Neuronal stem cell (in vitro differentiated cells): ENCODE measurements around the gene FBXL7.
A peak's percentile ranks its signal among the peaks of the same experiment; 100 is the strongest.

ENCODE experiments used
- DNase-seq: peaks from one replicate; pipeline ENCODE4 v3.0.0-alpha.2; 2013; ENCODE audit warnings: low spot score
- H2AFZ ChIP-seq: one replicate; pipeline ENCODE4 v1.6.1; 2013; ENCODE audit warnings: mild to moderate bottlenecking, low read length, inconsistent platforms
- H2AK5ac ChIP-seq: 2 replicates; pipeline ENCODE4 v1.6.1; 2013; ENCODE audit warnings: low read depth, mild to moderate bottlenecking, inconsistent platforms, low read length, moderate library complexity, mixed read lengths
- H2BK120ac ChIP-seq: 2 replicates; pipeline ENCODE4 v1.6.1; 2013; ENCODE audit warnings: low read depth, mild to moderate bottlenecking, inconsistent platforms, low read length, moderate library complexity, mixed read lengths
- H2BK12ac ChIP-seq: one replicate; pipeline ENCODE4 v1.6.1; 2013; ENCODE audit warnings: low read length, inconsistent platforms
- H2BK15ac ChIP-seq: 2 replicates; pipeline ENCODE4 v1.6.1; 2013; ENCODE audit warnings: mild to moderate bottlenecking, low read length, inconsistent platforms, mixed read lengths
- H2BK5ac ChIP-seq: one replicate; pipeline ENCODE4 v1.6.1; 2013; ENCODE audit warnings: inconsistent platforms, mild to moderate bottlenecking, low read length, moderate library complexity
- H3K14ac ChIP-seq: one replicate; pipeline ENCODE4 v1.6.1; 2013; ENCODE audit warnings: low read length, inconsistent platforms
- H3K18ac ChIP-seq: 2 replicates; pipeline ENCODE4 v1.6.1; 2013; ENCODE audit warnings: low read length, inconsistent platforms
- H3K23ac ChIP-seq: 2 replicates; pipeline ENCODE4 v1.6.1; 2013; ENCODE audit warnings: low read depth, mild to moderate bottlenecking, mixed read lengths, low read length, inconsistent platforms; ENCODE audit not compliant: poor library complexity
- H3K27ac ChIP-seq: replicated peaks from 3 replicates; pipeline ENCODE4 v1.5.1; 2013; ENCODE audit warnings: low read length, inconsistent platforms
- H3K27me3 ChIP-seq, 3 experiments: 2 replicates each; pipeline ENCODE4 v1.6.1; 2013; ENCODE audit warnings: low read length in 3 of 3, mild to moderate bottlenecking in 2 of 3, inconsistent platforms in 1 of 3, low read depth in 1 of 3, mixed read lengths in 1 of 3, moderate library complexity in 1 of 3; ENCODE audit not compliant: control insufficient read depth in 3 of 3, insufficient read depth in 3 of 3
- H3K36me3 ChIP-seq, 2 donors: replicated peaks in 1 of 2; 2 replicates each; pipeline ENCODE4 v1.6.1; 2013; ENCODE audit warnings: low read length in 2 of 2; ENCODE audit not compliant: control insufficient read depth in 2 of 2, insufficient read depth in 2 of 2
- H3K4ac ChIP-seq: 2 replicates; pipeline ENCODE4 v1.6.1; 2013; ENCODE audit warnings: inconsistent platforms, mild to moderate bottlenecking, low read length, moderate library complexity
- H3K4me1 ChIP-seq, 2 donors: 1 replicate in 1 of 2; 2 replicates in 1 of 2; pipeline ENCODE4 v1.6.1; 2013; ENCODE audit warnings: low read length in 2 of 2, low read depth in 1 of 2; ENCODE audit not compliant: control insufficient read depth in 2 of 2, insufficient read depth in 1 of 2
- H3K4me2 ChIP-seq: one replicate; pipeline ENCODE4 v1.6.1; 2013; ENCODE audit warnings: mild to moderate bottlenecking, low read length, inconsistent platforms; ENCODE audit not compliant: insufficient read depth, poor library complexity, severe bottlenecking
- H3K4me3 ChIP-seq, 2 donors: 2 replicates each; pipeline ENCODE4 v1.5.1; 2013; ENCODE audit warnings: low read length in 2 of 2, mild to moderate bottlenecking in 2 of 2, inconsistent platforms in 1 of 2, moderate library complexity in 1 of 2
- H3K79me1 ChIP-seq: one replicate; pipeline ENCODE4 v1.6.1; 2013; ENCODE audit warnings: low read depth, mild to moderate bottlenecking, inconsistent platforms, low read length, moderate library complexity
- H3K9ac ChIP-seq: one replicate; pipeline ENCODE4 v1.6.1; 2013; ENCODE audit warnings: mild to moderate bottlenecking, low read depth, low read length, inconsistent platforms; ENCODE audit not compliant: poor library complexity
- H3K9me3 ChIP-seq, 2 donors: replicated peaks in 1 of 2; 2 replicates each; pipeline versions ENCODE3 to v1.6.1; 2013; ENCODE audit warnings: low read length in 2 of 2, mild to moderate bottlenecking in 2 of 2, inconsistent platforms in 1 of 2, low read depth in 1 of 2, mixed read lengths in 1 of 2, moderate library complexity in 1 of 2; ENCODE audit not compliant: control insufficient read depth in 2 of 2, insufficient read depth in 1 of 2
- H4K8ac ChIP-seq: one replicate; pipeline ENCODE4 v1.6.1; 2013; ENCODE audit warnings: low read depth, mild to moderate bottlenecking, inconsistent platforms, low read length, moderate library complexity
- H4K91ac ChIP-seq: one replicate; pipeline ENCODE4 v1.6.1; 2013; ENCODE audit warnings: low read length, low read depth, mild to moderate bottlenecking, inconsistent platforms; ENCODE audit not compliant: poor library complexity
- WGBS, 2 donors: extraction: QIAGEN DNeasy Blood & Tissue Kit; methylation state at CpG; one replicate each; pipeline ENCODE4 v1.1.7; 2013; ENCODE audit warnings: missing lambda C conversion rate in 2 of 2, mixed read lengths in 1 of 2; ENCODE audit not compliant: insufficient read length in 2 of 2, insufficient replicate concordance in 1 of 2; ENCODE audit errors: extremely low coverage in 2 of 2; 5-methylcytosine and 5-hydroxymethylcytosine counted together

Gene FBXL7

GRCh38 chr5:15596936-15597335 is 97.0 kb downstream of the FBXL7 start:
- Histone ChIP-seq H3K9ac (no peak overlapping the region), H3K23ac (no peak overlapping the region), H3K4me1 (peaks cover 0 to 9% of the 10 kb centered on the region in 2 donors), H2AK5ac (no peak overlapping the region), H4K8ac (no peak overlapping the region), H3K14ac (no peak overlapping the region), H2BK15ac (no peak overlapping the region), H3K27ac (no peak overlapping the region), H3K9me3 (no peaks in the 10 kb centered on the region), H4K91ac (no peak overlapping the region), H2BK5ac (no peak overlapping the region), H3K79me1 (no peaks in the 10 kb centered on the region), H2BK120ac (no peak overlapping the region), H3K4ac (no peak overlapping the region), H3K18ac (no peak overlapping the region), H2AFZ (no peak overlapping the region), H2BK12ac (no peak overlapping the region), H3K4me2 (no peak overlapping the region), H3K27me3 (no peaks in the 10 kb centered on the region), H3K4me3 (no peak overlapping the region), H3K36me3 (peaks cover 0 to 1% of the 10 kb centered on the region in 2 donors)
- no CpG with 5 or more reads among the region's 1 CpG for WGBS, 2 donors
- no peak for DNase-seq

GRCh38 chr5:15597804-15598203 is 97.8 kb downstream of the FBXL7 start:
- no CpG with 5 or more reads among the region's 1 CpG for WGBS, 2 donors
- Histone ChIP-seq H3K4me3 (no peak overlapping the region), H3K9me3 (no peaks in the 10 kb centered on the region), H3K23ac (no peak overlapping the region), H2AFZ (no peak overlapping the region), H2BK5ac (no peak overlapping the region), H3K79me1 (no peaks in the 10 kb centered on the region), H2BK120ac (no peak overlapping the region), H4K8ac (no peak overlapping the region), H3K4ac (no peak overlapping the region), H4K91ac (no peak overlapping the region), H3K14ac (no peak overlapping the region), H3K9ac (no peak overlapping the region), H3K27ac (no peak overlapping the region), H2AK5ac (no peak overlapping the region), H3K36me3 (peaks cover 0 to 2% of the 10 kb centered on the region in 2 donors), H3K4me2 (no peak overlapping the region), H3K4me1 (peaks cover 0 to 9% of the 10 kb centered on the region in 2 donors), H3K18ac (no peak overlapping the region), H3K27me3 (no peaks in the 10 kb centered on the region), H2BK15ac (no peak overlapping the region), H2BK12ac (no peak overlapping the region)
- no peak for DNase-seq

GRCh38 chr5:15598294-15598902 is 98.4 kb downstream of the FBXL7 start:
- no peak overlapping the region for H2BK5ac ChIP-seq
- peaks cover 0 to 9% of the 10 kb centered on the region in 2 donors for H3K4me1 ChIP-seq
- no peak overlapping the region for H2BK15ac ChIP-seq
- H3K79me1 ChIP-seq: no peaks in the 10 kb centered on the region
- H3K4me2 ChIP-seq: no peak overlapping the region
- H3K4me3 ChIP-seq: no peak overlapping the region
- no peak overlapping the region for H3K4ac ChIP-seq
- no peak overlapping the region for H2AK5ac ChIP-seq
- no peak overlapping the region for H2AFZ ChIP-seq
- no peak overlapping the region for H3K14ac ChIP-seq
- no peaks in the 10 kb centered on the region for H3K9me3 ChIP-seq
- H3K36me3 ChIP-seq: peaks cover 0 to 2% of the 10 kb centered on the region in 2 donors
- no peak overlapping the region for H2BK120ac ChIP-seq
- no peak overlapping the region for H4K91ac ChIP-seq
- no CpG with 5 or more reads among the region's 3 CpGs for WGBS, 2 donors
- no peak overlapping the region for H3K18ac ChIP-seq
- H3K9ac ChIP-seq: no peak overlapping the region
- no peak overlapping the region for H3K23ac ChIP-seq
- H2BK12ac ChIP-seq: no peak overlapping the region
- no peaks in the 10 kb centered on the region for H3K27me3 ChIP-seq
- DNase-seq: peak; percentile 14
- H3K27ac ChIP-seq: no peak overlapping the region
- H4K8ac ChIP-seq: no peak overlapping the region

GRCh38 chr5:15600035-15600434 is 100.1 kb downstream of the FBXL7 start:
- no peak overlapping the region for H2BK5ac ChIP-seq
- no peak overlapping the region for H4K91ac ChIP-seq
- no peak overlapping the region for H3K14ac ChIP-seq
- no peak overlapping the region for H3K27ac ChIP-seq
- peaks cover 0 to 2% of the 10 kb centered on the region in 2 donors for H3K36me3 ChIP-seq
- WGBS, 2 donors: no CpG with 5 or more reads among the region's 4 CpGs
- no peak overlapping the region for H3K18ac ChIP-seq
- H3K4me2 ChIP-seq: no peak overlapping the region
- no peak overlapping the region for H2AFZ ChIP-seq
- no peaks in the 10 kb centered on the region for H3K9me3 ChIP-seq
- H2AK5ac ChIP-seq: no peak overlapping the region
- H3K4me3 ChIP-seq: no peak overlapping the region
- H3K79me1 ChIP-seq: no peaks in the 10 kb centered on the region
- H4K8ac ChIP-seq: no peak overlapping the region
- H2BK15ac ChIP-seq: no peak overlapping the region
- H2BK12ac ChIP-seq: no peak overlapping the region
- no peak overlapping the region for H2BK120ac ChIP-seq
- no peak overlapping the region for H3K9ac ChIP-seq
- peaks cover 0 to 5% of the 10 kb centered on the region in 2 donors for H3K4me1 ChIP-seq
- no peak overlapping the region for H3K23ac ChIP-seq
- no peak for DNase-seq
- H3K4ac ChIP-seq: no peak overlapping the region
- H3K27me3 ChIP-seq: no peaks in the 10 kb centered on the region
